ENCODE measurements around the gene SLC43A3. TPM values are rescaled to one million over a fixed set of nuclear protein-coding genes. Genes with fewer than 3 reads are reported as not detected.

SLC43A3 gene
- total and polyA plus RNA-seq, 2 of the 4 experiments (the other 2 are of a cell fraction), result 12.7 to 21.1 TPM

DNA sequence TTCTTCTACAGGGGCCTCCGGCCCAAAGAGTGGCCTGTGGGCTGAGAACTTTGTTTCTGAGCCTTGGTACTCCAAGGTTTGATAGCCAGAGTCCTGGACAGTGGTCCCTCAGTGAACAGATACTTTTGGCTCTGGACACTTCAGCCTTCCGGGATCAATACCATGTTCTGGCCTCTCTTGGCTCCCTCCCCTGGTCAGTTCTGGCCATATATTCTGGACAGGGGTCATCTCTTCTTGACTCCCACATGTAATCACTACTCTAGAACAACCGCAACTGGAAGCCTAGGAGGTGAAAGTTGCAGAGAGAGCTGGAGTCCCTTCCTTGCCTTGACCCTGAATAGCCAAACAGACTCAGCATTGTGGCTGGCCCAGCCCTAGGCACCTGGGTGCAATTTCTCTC lies 35.7 kb upstream of the SLC43A3 start:
- Histone ChIP-seq H3K23ac (ENCODE audit: low read depth, low read length) (no peak overlapping the region), H2BK120ac (ENCODE audit: low read depth, low read length) (no peak overlapping the region), H2AK9ac (replicated peaks; ENCODE audit: low read depth, low read length, poor library complexity) (no peak overlapping the region), H3K9me3 (ENCODE audit: control insufficient read depth, insufficient read depth, low read length) (no peaks in the 10 kb centered on the region), H2AK5ac (ENCODE audit: low read depth, low read length) (no peak overlapping the region), H2BK5ac (ENCODE audit: low read depth, low read length, poor library complexity, severe bottlenecking) (no peak overlapping the region), H3K79me1 (ENCODE audit: low read depth in 1 of 2, low read length in 2 of 2) (no peaks in the 10 kb centered on the region), H3K27ac (ENCODE audit: insufficient read depth, low read length) (no peak overlapping the region), H3K4me3 (ENCODE audit: insufficient read depth, low read depth, low read length) (no peak overlapping the region), H3K18ac (ENCODE audit: low read depth, low read length) (no peak overlapping the region), H3K56ac (ENCODE audit: extremely low read depth, insufficient read depth, low read length) (no peak overlapping the region), H3K36me3 (ENCODE audit: control insufficient read depth, insufficient read depth, low read length) (no peaks in the 10 kb centered on the region), H4K5ac (ENCODE audit: low read depth, low read length) (no peak overlapping the region), H3K27me3 (ENCODE audit: control insufficient read depth, insufficient read depth, low read length) (peaks cover 59% of the 10 kb centered on the region), H3K9me1 (ENCODE audit: insufficient read depth, low read length) (no peaks in the 10 kb centered on the region), H4K91ac (ENCODE audit: insufficient read depth, low read depth, low read length) (no peak overlapping the region), H3K9ac (ENCODE audit: low read depth, low read length) (no peak overlapping the region), H3K4me1 (ENCODE audit: control insufficient read depth, insufficient read depth, low read length) (no peaks in the 10 kb centered on the region; the same call in 1 of the 2 replicates), H4K20me1 (ENCODE audit: insufficient read depth, low read length) (no peaks in the 10 kb centered on the region; the same call in 1 of the 2 replicates), H3K14ac (replicated peaks; ENCODE audit: low read depth, low read length) (no peak overlapping the region), H3K4me2 (ENCODE audit: low read depth, low read length) (no peak overlapping the region), H2BK20ac (ENCODE audit: low read depth, low read length) (no peak overlapping the region), H2BK15ac (ENCODE audit: low read depth, low read length) (no peak overlapping the region), H4K8ac (ENCODE audit: low read depth in 2 of 2, low read length in 2 of 2) (no peak overlapping the region), H2AFZ (replicated peaks; ENCODE audit: low read length, poor library complexity) (no peak overlapping the region), H3K4ac (ENCODE audit: low read depth, low read length) (no peak overlapping the region)
- DNase-seq, result no peak
- TF ChIP-seq NFE2L2 (IDR thresholded peaks at IDR 0.05; ENCODE audit: low read depth, low read length) (no peak), SMC3 (IDR thresholded peaks at IDR 0.05; ENCODE audit: low read depth, low read length) (no peak), RFX5 (IDR thresholded peaks at IDR 0.05; ENCODE audit: low read depth, low read length) (no peak), MAFK (IDR thresholded peaks at IDR 0.05; ENCODE audit: low read depth, low read length) (no peak), CEBPB (IDR thresholded peaks at IDR 0.05; ENCODE audit: low read depth, low read length) (no peak), POLR2A (IDR thresholded peaks at IDR 0.05; ENCODE audit: low read depth, low read length) (no peak), CHD1 (IDR thresholded peaks at IDR 0.05; ENCODE audit: low read depth, low read length) (no peak), FOS (IDR thresholded peaks at IDR 0.05; ENCODE audit: low read depth, low read length) (no peak), RCOR1 (IDR thresholded peaks at IDR 0.05; ENCODE audit: insufficient replicate concordance, low read length) (no peak), MXI1 (IDR thresholded peaks at IDR 0.05; ENCODE audit: borderline replicate concordance, low read depth, low read length) (no peak), RAD21 (IDR thresholded peaks at IDR 0.05; ENCODE audit: low read length) (no peak)
- TF ChIP-seq, protein P1, sequence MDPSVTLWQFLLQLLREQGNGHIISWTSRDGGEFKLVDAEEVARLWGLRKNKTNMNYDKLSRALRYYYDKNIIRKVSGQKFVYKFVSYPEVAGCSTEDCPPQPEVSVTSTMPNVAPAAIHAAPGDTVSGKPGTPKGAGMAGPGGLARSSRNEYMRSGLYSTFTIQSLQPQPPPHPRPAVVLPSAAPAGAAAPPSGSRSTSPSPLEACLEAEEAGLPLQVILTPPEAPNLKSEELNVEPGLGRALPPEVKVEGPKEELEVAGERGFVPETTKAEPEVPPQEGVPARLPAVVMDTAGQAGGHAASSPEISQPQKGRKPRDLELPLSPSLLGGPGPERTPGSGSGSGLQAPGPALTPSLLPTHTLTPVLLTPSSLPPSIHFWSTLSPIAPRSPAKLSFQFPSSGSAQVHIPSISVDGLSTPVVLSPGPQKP (IDR thresholded peaks at IDR 0.05; ENCODE audit: borderline replicate concordance, low read depth, low read length), result no peak
- TF ChIP-seq, protein P2, sequence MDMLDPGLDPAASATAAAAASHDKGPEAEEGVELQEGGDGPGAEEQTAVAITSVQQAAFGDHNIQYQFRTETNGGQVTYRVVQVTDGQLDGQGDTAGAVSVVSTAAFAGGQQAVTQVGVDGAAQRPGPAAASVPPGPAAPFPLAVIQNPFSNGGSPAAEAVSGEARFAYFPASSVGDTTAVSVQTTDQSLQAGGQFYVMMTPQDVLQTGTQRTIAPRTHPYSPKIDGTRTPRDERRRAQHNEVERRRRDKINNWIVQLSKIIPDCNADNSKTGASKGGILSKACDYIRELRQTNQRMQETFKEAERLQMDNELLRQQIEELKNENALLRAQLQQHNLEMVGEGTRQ (IDR thresholded peaks at IDR 0.05; ENCODE audit: low read depth, low read length), result no peak
- in situ Hi-C loops (cut with MboI; ENCODE audit: low sequenced_read_pairs), result no loop called here
- intact Hi-C loops (cut with micrococcal nuclease), result no loop called here
- no peak for ATAC-seq (ENCODE audit: low read depth)
- dilution Hi-C loops (cut with HindIII; ENCODE audit: low sequenced_read_pairs, unreplicated experiment), result no loop called here
- 82% methylated on average over 2 of the region's 3 CpGs; no CpG with 5 or more reads in 1 of the 2 experiments for WGBS, 2 experiments (ENCODE audit: extremely low coverage in 2 of 2, insufficient read length in 1 of 2)
- POLR2A ChIA-PET (ENCODE audit: unreplicated experiment), result no interaction called here
- CTCF ChIA-PET, result no interaction called here
- no TSS peak for BruUV-seq (replicated peaks)

Measured in IMR-90 (cell line).